ENCODE data around the gene ARHGEF3. TPM values are rescaled to one million over a fixed set of nuclear protein-coding genes. Genes with fewer than 3 reads are reported as not detected.

Gene ARHGEF3
- total and polyA plus RNA-seq, 2 donors (not counting 3 experiments of a cell fraction or from before 2014, with no cell fraction given) = 6.7 to 16.3 TPM

- POLR2A ChIA-PET = no interaction called here
- CTCF ChIA-PET = no interaction called here
- dilution Hi-C loops (cut with MboI; ENCODE audit: extremely low pct_ligation_motif_present, low sequenced_read_pairs) = no loop called here
- Histone ChIP-seq H3K36me3 (ENCODE audit: control insufficient read depth in 2 of 2, extremely low read depth in 1 of 2, insufficient read depth in 2 of 2, low read length in 2 of 2) (no peaks in the 10 kb centered on the region), H3K4me3 (replicated peaks in 1 of 3; ENCODE audit: insufficient read depth in 1 of 3, low read depth in 1 of 3, low read length in 3 of 3) (no peak overlapping the region), H3K79me2 (ENCODE audit: control insufficient read depth, insufficient read depth, low read length) (no peaks in the 10 kb centered on the region), H3K4me2 (ENCODE audit: insufficient read depth, low read length) (no peak overlapping the region), H3K9ac (replicated peaks; ENCODE audit: extremely low read depth, insufficient read depth, low read length) (no peak overlapping the region), H3K27me3 (ENCODE audit: control insufficient read depth in 2 of 2, insufficient read depth in 2 of 2, low read length in 2 of 2) (no peaks in the 10 kb centered on the region), H3K9me3 (replicated peaks; ENCODE audit: control insufficient read depth, insufficient read depth, low read length) (no peaks in the 10 kb centered on the region), H3K27ac (ENCODE audit: insufficient read depth, low read depth, low read length) (no peak overlapping the region), H4K20me1 (replicated peaks; ENCODE audit: control insufficient read depth, extremely low read depth, insufficient read depth, low read length) (no peaks in the 10 kb centered on the region), H3K9me1 (replicated peaks; ENCODE audit: control insufficient read depth, extremely low read depth, insufficient read depth, low read length) (no peaks in the 10 kb centered on the region), H2AFZ (ENCODE audit: low read depth, low read length) (no peak overlapping the region), H3K4me1 (ENCODE audit: control insufficient read depth, extremely low read depth, insufficient read depth, low read length) (peaks cover 11% of the 10 kb centered on the region)
- DNase-seq (ENCODE audit: low read depth, low spot score) (no peak), FAIRE-seq (no peak)
- no TSS peak for BruUV-seq (replicated peaks)
- no peak for TF ChIP-seq MAX (IDR thresholded peaks at IDR 0.05; ENCODE audit: insufficient read depth, insufficient read length)
- TF ChIP-seq JUN (IDR thresholded peaks at IDR 0.05; ENCODE audit: borderline replicate concordance, insufficient read depth, insufficient read length, low read depth) = no peak
- TF ChIP-seq GATA2 (IDR thresholded peaks at IDR 0.05; ENCODE audit: insufficient read depth, insufficient read length, low read depth, low read length) = no peak
- TF ChIP-seq POLR2A (IDR thresholded peaks at IDR 0.05; ENCODE audit: low read depth, low read length) = no peak
- TF ChIP-seq CTCF (IDR thresholded peaks at IDR 0.05; ENCODE audit: extremely low read depth in 1 of 2, insufficient read depth in 1 of 2, low read depth in 1 of 2, low read length in 2 of 2) = no peak
- no peak for TF ChIP-seq POLR2AphosphoS5 (IDR thresholded peaks at IDR 0.05; ENCODE audit: insufficient read depth, low read depth, low read length)
- TF ChIP-seq EZH2 (IDR thresholded peaks at IDR 0.05; ENCODE audit: borderline replicate concordance, low read depth, low read length, severe bottlenecking) = no peak
- TF ChIP-seq MYC (IDR thresholded peaks at IDR 0.05; ENCODE audit: low read depth, low read length) = no peak
- no peak for TF ChIP-seq FOS (IDR thresholded peaks at IDR 0.05; ENCODE audit: borderline replicate concordance, insufficient read depth, low read length)
- intact Hi-C loops (cut with micrococcal nuclease) = loop anchor here (10.0 kb wide), 1 partner anchor 1574 kb away; the partner anchor contains the start of gene PXK
Measured at GRCh38 chr3:56761023-56761422, 40.7 kb downstream of the ARHGEF3 start.

All from endothelial cell of umbilical vein (primary cell).